K562 (cell line): ENCODE data around the gene KCNK4. TPM values are rescaled to one million over a fixed set of nuclear protein-coding genes. Genes with fewer than 3 reads are reported as not detected.

Experiments
- ATAC-seq: fragments of 200-7000 bp; cut with Tn5 transposase; 3 replicates; pipeline ENCODE4 v1.9.1; 2020; ENCODE audit warnings: moderate library complexity
- BruUV-seq: library from RNA; stranded (reverse); fragments of 400-500 nt; replicated peaks from 2 replicates; lab custom pipeline; 2021; lab: Mats Ljungman, UMichigan
- CTCF ChIA-PET: fragments of 300-600 bp; formaldehyde crosslinking; extraction: SDS; loops from one replicate; lab custom pipeline; 2021; ENCODE audit warnings: low intra/inter-chr PET ratio; lab: Yijun Ruan, JAX
- POLR2A ChIA-PET: fragments of 300-600, 350-650 bp; sonication (Branson Sonifier 250); formaldehyde crosslinking; extraction: SDS; loops from one replicate; lab custom pipeline; 2021; ENCODE audit warnings: antibody characterized with exemption, inconsistent platforms; lab: Yijun Ruan, JAX
- DNase-seq, 4 experiments: peaks; one replicate each; pipeline versions ENCODE4 v3.0.0 to v3.0.0-alpha.2; 2011 to 2018; ENCODE audit warnings: low spot score in 3 of 4, mixed read lengths in 3 of 4; ENCODE audit errors: extremely low read depth in 1 of 4
- FAIRE-seq: peaks from 2 replicates; lab custom pipeline; 2011; peaks lifted over from hg19 to GRCh38; lab: Jason Lieb, UNC
- H2AFZ ChIP-seq: 2 replicates; pipeline ENCODE4 v1.6.0; 2011; ENCODE audit warnings: low read depth, low read length, control low read depth, inconsistent platforms
- H3K27ac ChIP-seq: fragments of 200-600 bp; 3 replicates; pipeline ENCODE4 v1.8.0; 2011; ENCODE audit warnings: low read depth, mild to moderate bottlenecking, control low read depth, inconsistent platforms, low read length, moderate library complexity, mixed read lengths; ENCODE audit errors: extremely low read depth
- H3K27me3 ChIP-seq, 2 experiments: fragments of 300-600 bp in 1 of 2; 2 replicates in 1 of 2; 3 replicates in 1 of 2; pipeline versions ENCODE4 v1.6.0 to v1.8.0; 2011; ENCODE audit warnings: inconsistent platforms in 2 of 2, low read length in 2 of 2, mild to moderate bottlenecking in 1 of 2, mixed read lengths in 1 of 2, moderate library complexity in 1 of 2; ENCODE audit not compliant: control insufficient read depth in 2 of 2, insufficient read depth in 2 of 2
- H3K36me3 ChIP-seq: fragments of 300-600 bp; 3 replicates; pipeline ENCODE4 v1.8.0; 2011; ENCODE audit warnings: mild to moderate bottlenecking, low read length, inconsistent platforms; ENCODE audit not compliant: control insufficient read depth, insufficient read depth
- H3K4me1 ChIP-seq, 2 experiments: fragments of 200-600 bp in 1 of 2; replicated peaks in 1 of 2; 2 replicates in 1 of 2; 3 replicates in 1 of 2; pipeline versions ENCODE4 v1.5.1 to v1.8.0; 2011; ENCODE audit warnings: inconsistent platforms in 2 of 2, low read length in 2 of 2, mild to moderate bottlenecking in 1 of 2, mixed read lengths in 1 of 2, moderate library complexity in 1 of 2; ENCODE audit not compliant: control insufficient read depth in 2 of 2, insufficient read depth in 2 of 2
- H3K4me2 ChIP-seq: 2 replicates; pipeline ENCODE4 v1.6.1; 2011; ENCODE audit warnings: low read length, control low read depth, inconsistent platforms, mixed read lengths; ENCODE audit not compliant: insufficient read depth
- H3K4me3 ChIP-seq: fragments of 200-600 bp; sonication (generic), shearing (Covaris generic); 2 replicates; pipeline ENCODE4 v1.5.1; 2016; ENCODE audit warnings: control low read depth, inconsistent platforms
- H3K79me2 ChIP-seq: fragments of 200-600 bp; 3 replicates; pipeline ENCODE4 v1.8.0; 2011; ENCODE audit warnings: low read length, inconsistent platforms; ENCODE audit not compliant: control insufficient read depth, insufficient read depth
- H3K9ac ChIP-seq, 2 experiments: 2 replicates each; pipeline versions ENCODE4 v1.6.0 to v1.6.1; 2011; ENCODE audit warnings: low read depth in 2 of 2, low read length in 2 of 2, control low read depth in 1 of 2, inconsistent platforms in 1 of 2, mild to moderate bottlenecking in 1 of 2, mixed read lengths in 1 of 2; ENCODE audit not compliant: insufficient read depth in 1 of 2
- H3K9me1 ChIP-seq: one replicate; pipeline ENCODE4 v1.6.0; 2011; ENCODE audit warnings: inconsistent platforms, mild to moderate bottlenecking, low read length, moderate library complexity; ENCODE audit not compliant: control insufficient read depth, insufficient read depth
- H3K9me3 ChIP-seq: replicated peaks from 2 replicates; pipeline ENCODE4 v1.5.1; 2011; ENCODE audit warnings: low read depth, low read length, inconsistent platforms; ENCODE audit not compliant: control insufficient read depth, insufficient read depth
- H4K20me1 ChIP-seq: replicated peaks from 2 replicates; pipeline ENCODE4 v1.6.1; 2011; ENCODE audit warnings: low read length, inconsistent platforms, mixed read lengths; ENCODE audit not compliant: control insufficient read depth, insufficient read depth
- DMBX1 ChIP-seq: fragments of 250-450 bp; sonication (Bioruptor Pico); IDR thresholded peaks from 2 replicates; pipeline ENCODE4 v1.8.0; 2022; ENCODE audit warnings: inconsistent platforms, mild to moderate bottlenecking, moderate library complexity, borderline replicate concordance
- ILF3 ChIP-seq: fragments of 450-650 bp; IDR thresholded peaks from 2 replicates; pipeline ENCODE4 v1.6.1; 2018; ENCODE audit warnings: antibody characterized with exemption, mild to moderate bottlenecking, moderate library complexity, borderline replicate concordance
- MTA1 ChIP-seq: fragments of 450-650 bp; IDR thresholded peaks from 2 replicates; pipeline ENCODE4 v1.6.1; 2017; ENCODE audit warnings: borderline replicate concordance
- MYBL2 ChIP-seq, 2 experiments: fragments of 450-650 bp in 1 of 2; sonication (generic) in 1 of 2; formaldehyde crosslinking in 1 of 2; IDR thresholded peaks; 2 replicates each; pipeline versions ENCODE4 v1.6.1 to v1.8.1; 2017 to 2022; ENCODE audit warnings: borderline replicate concordance in 1 of 2, inconsistent platforms in 1 of 2, low read depth in 1 of 2, mild to moderate bottlenecking in 1 of 2, missing genetic modification reagents in 1 of 2, moderate library complexity in 1 of 2
- PRPF4 ChIP-seq: fragments of 200-400 bp; formaldehyde crosslinking; IDR thresholded peaks from one replicate; pipeline ENCODE4 v1.6.1; 2017; ENCODE audit warnings: low read length, low read depth, mild to moderate bottlenecking; ENCODE audit not compliant: insufficient read depth, poor library complexity, severe bottlenecking
- TAF1 ChIP-seq: IDR thresholded peaks from 2 replicates; pipeline ENCODE4 v1.6.1; 2011; ENCODE audit warnings: mild to moderate bottlenecking, low read length, moderate library complexity; ENCODE audit not compliant: insufficient read depth, control insufficient read depth, severe bottlenecking; ENCODE audit errors: extremely low read depth
- WGBS: fragments of 100-300 bp; shearing (Covaris generic); methylation state at CpG from one replicate; pipeline ENCODE4 v1.1.6; 2016; ENCODE audit warnings: low coverage, mixed read lengths; ENCODE audit not compliant: insufficient coverage; ENCODE audit errors: missing lambda C conversion rate; 5-methylcytosine and 5-hydroxymethylcytosine counted together
- in situ Hi-C: fragments of 300-500 bp; cut with MboI; formaldehyde crosslinking; loops from 4 replicates; pipeline ENCODE4 v1.15.0; 2018; ENCODE audit warnings: inconsistent platforms, mixed read lengths
- intact Hi-C: fragments of 100-400 bp; cut with micrococcal nuclease; formaldehyde crosslinking; loops from 2 replicates; pipeline ENCODE4 v1.14.2; 2022
- polyA plus RNA-seq, 8 experiments: library from polyadenylated mRNA; depleted of rRNA in 4 of 8; stranded (reverse) in 5 of 8; unstranded in 3 of 8; fragments of >200 nt; fragmentation: Nextera tagmentation in 2 of 8; fragmentation: Illumina TruSeq in 1 of 8; extraction: Ambion mirVana in 2 of 8; extraction: Trizol in 1 of 8; gene quantifications; 2 replicates each; pipeline versions ENCODE4 v1.2.1 to v1.2.3, GENCODE V29; 2011 to 2014; ENCODE audit warnings: inconsistent platforms in 1 of 8, missing spikeins in 1 of 8
- total RNA-seq, 7 experiments: library from RNA; depleted of rRNA in 6 of 7; stranded (reverse); fragments of >200 nt in 6 of 7; fragmentation: Illumina TruSeq in 2 of 7; extraction: Trizol in 2 of 7; gene quantifications; 2 replicates each; pipeline versions ENCODE4 v1.2.1 to v1.2.3, GENCODE V29; 2011 to 2021; ENCODE audit warnings: low replicate concordance in 1 of 7
- TF ChIP-seq, protein P1 (sequence below): sonication (generic); formaldehyde crosslinking; IDR thresholded peaks from 2 replicates; pipeline ENCODE4 v1.8.0; 2022; ENCODE audit warnings: mild to moderate bottlenecking, missing genetic modification reagents, borderline replicate concordance

Gene KCNK4
- total and polyA plus RNA-seq, 9 of the 15 experiments (the other 6 are each of a cell fraction or from before 2014, with no cell fraction given) = not detected

DNA sequence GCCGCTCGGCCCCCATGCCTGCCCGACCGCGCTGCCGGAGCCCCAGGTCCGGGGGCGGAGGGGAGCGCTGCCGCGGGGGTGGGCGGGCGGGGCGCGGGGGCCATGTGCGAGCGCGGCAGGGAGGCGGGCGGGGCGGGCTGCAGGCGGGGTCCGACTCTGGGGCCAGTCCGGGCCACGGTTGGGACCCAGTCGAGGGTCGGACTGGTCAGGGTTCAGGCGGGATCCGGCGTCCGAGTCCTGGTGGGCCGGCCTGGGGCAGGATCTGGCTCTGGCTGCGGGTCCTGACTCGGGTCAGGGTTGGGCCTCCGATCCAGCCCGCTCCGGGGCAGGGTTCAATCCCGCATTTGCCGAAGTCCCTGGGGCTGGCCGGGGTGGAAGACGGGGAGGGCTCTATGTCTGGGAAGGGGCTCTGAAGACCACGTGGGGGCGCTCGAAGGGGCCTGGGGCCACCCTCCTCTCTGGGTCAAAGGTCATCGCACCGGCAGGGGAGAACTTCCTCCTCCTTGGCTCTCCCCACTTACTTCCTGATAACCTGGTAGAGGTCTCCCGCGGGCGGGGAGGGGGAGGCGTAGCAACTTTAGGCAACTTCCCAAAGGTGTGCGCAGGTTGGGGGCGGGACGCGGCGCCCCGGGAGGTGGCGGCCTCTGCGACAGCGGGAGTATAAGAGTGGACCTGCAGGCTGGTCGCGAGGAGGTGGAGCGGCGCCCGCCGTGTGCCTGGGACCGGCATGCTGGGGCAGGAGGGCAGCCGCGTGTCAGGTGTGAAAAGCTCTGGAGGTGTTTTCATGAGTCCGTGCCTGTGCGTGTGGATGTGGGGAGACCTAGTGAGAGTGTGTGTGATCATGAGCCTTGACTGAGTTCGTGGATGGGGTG lies 14.8 kb downstream of the KCNK4 start:
- H3K4me1 ChIP-seq = peaks cover 29 to 39% of the 10 kb centered on the region in 2 experiments
- H2AFZ ChIP-seq = peak overlapping the region; percentile 88
- 1% methylated on average over 37 of the region's 71 CpGs for WGBS
- ATAC-seq (peak; percentile 57), FAIRE-seq (peak; percentile 78), DNase-seq (peak; percentile 73 to 94 (median 80))
- H3K9me3 ChIP-seq = no peaks in the 10 kb centered on the region
- peak overlapping the region; percentile 93 for H3K4me3 ChIP-seq
- peak overlapping the region; percentile 96 for H3K27ac ChIP-seq
- in situ Hi-C loops = no loop called here
- ChIA-PET POLR2A (interaction anchor here (1.3 to 5.8 kb wide), 3 partner anchors 26 to 102 kb away, joined by 4 to 68 read pairs (median 54); partner anchors contain the start of gene FERMT3), CTCF (interaction anchor here (0.7 kb wide), 1 partner anchor 35 kb away, joined by 3 read pairs; no protein-coding TSS in a partner anchor)
- no peaks in the 10 kb centered on the region; the same call in 1 of the 2 replicates for H4K20me1 ChIP-seq
- H3K79me2 ChIP-seq = peaks cover 46% of the 10 kb centered on the region
- H3K9me1 ChIP-seq = peaks cover 5% of the 10 kb centered on the region
- peak overlapping the region; percentile 100 for H3K4me2 ChIP-seq
- peaks cover 28% of the 10 kb centered on the region; the same call in 2 of the 3 replicates for H3K36me3 ChIP-seq
- H3K9ac ChIP-seq = peak overlapping the region; percentile 90 to 98
- H3K27me3 ChIP-seq = no peaks in the 10 kb centered on the region
- BruUV-seq = TSS peak; percentile 75
- intact Hi-C loops = loop anchor here (2.0 to 10.0 kb wide), 4 partner anchors 35 to 471 kb away; partner anchors contain the start of genes FKBP2, MARK2 and PPP1R14B
- TF ChIP-seq MTA1 (no peak), MYBL2 (IDR thresholded peaks at IDR 0.05; ENCODE audit: low read depth) (no peak), MYBL2 (CRISPR knock-in tag; IDR thresholded peaks at IDR 0.05; ENCODE audit: borderline replicate concordance) (no peak), DMBX1 (CRISPR knock-in tag) (no peak), ILF3 (no peak), TAF1 (peak; percentile 58), PRPF4 (no peak)
- TF ChIP-seq, protein P1, sequence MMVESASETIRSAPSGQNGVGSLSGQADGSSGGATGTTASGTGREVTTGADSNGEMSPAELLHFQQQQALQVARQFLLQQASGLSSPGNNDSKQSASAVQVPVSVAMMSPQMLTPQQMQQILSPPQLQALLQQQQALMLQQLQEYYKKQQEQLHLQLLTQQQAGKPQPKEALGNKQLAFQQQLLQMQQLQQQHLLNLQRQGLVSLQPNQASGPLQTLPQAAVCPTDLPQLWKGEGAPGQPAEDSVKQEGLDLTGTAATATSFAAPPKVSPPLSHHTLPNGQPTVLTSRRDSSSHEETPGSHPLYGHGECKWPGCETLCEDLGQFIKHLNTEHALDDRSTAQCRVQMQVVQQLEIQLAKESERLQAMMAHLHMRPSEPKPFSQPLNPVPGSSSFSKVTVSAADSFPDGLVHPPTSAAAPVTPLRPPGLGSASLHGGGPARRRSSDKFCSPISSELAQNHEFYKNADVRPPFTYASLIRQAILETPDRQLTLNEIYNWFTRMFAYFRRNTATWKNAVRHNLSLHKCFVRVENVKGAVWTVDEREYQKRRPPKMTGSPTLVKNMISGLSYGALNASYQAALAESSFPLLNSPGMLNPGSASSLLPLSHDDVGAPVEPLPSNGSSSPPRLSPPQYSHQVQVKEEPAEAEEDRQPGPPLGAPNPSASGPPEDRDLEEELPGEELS (CRISPR knock-in tag) = 0 out of 2 replicates have a peak, but pooled peaks have one; percentile 60
